ENCODE results near the gene NFE2L1. TPM values are rescaled to one million over a fixed set of nuclear protein-coding genes. Genes with fewer than 3 reads are reported as not detected.

NFE2L1 gene
- total RNA-seq (2021; fragmentation: NEBNext Ultra II Directional; extraction: Animal tissue kit (Norgen Biotek cat#: 25700)) (140 and 148 TPM in 2 replicates), polyA plus RNA-seq (2011; rRNA removed) (143 and 173 TPM in 2 replicates), polyA minus RNA-seq (2011; rRNA and poly(A)+ RNA removed) (193 and 224 TPM in 2 replicates)
- 181 TPM for polyA plus RNA-seq (2011; cell fraction: cytosol; rRNA removed)
- polyA plus RNA-seq (2011; cell fraction: nucleus; rRNA removed) = 178 TPM
- 161 to 195 TPM (median 173 TPM) in 4 replicates for polyA plus RNA-seq (2012, experiment 1 of 2)
- 101 TPM for polyA plus RNA-seq (2012, experiment 2 of 2)
- 146 TPM for polyA plus RNA-seq (2013, experiment 1 of 2)
- polyA plus RNA-seq (2013, experiment 2 of 2) = 156 TPM
- polyA minus RNA-seq (2011; cell fraction: cytosol; rRNA and poly(A)+ RNA removed) = 160 TPM
- 99.1 TPM for polyA minus RNA-seq (2011; cell fraction: nucleus; rRNA and poly(A)+ RNA removed)
- long read RNA-seq, experiment 1, full-length matches to known transcripts = 1 of 91 reads
- long read RNA-seq, experiment 1, partial matches to known transcripts = 16 of 91 reads
- long read RNA-seq, experiment 1, other reads (novel, unspliced or antisense) = 74 of 91 reads
- long read RNA-seq, experiment 2, full-length matches to known transcripts = 2 of 56 reads
- long read RNA-seq, experiment 2, partial matches to known transcripts = 1 of 56 reads
- long read RNA-seq, experiment 2, other reads (novel, unspliced or antisense) = 53 of 56 reads

GRCh38 chr17:48047741-48048383 lies at the start of gene NFE2L1:
Gene NFE2L1 (plus strand): TSS chr17:48048359. CDS start chr17:48051119, 2,760 bp downstream.
- 0 out of 2 replicates have a peak within 1 kb of the TSS, but pooled peaks have one; percentile 27 for H2BK20ac ChIP-seq (ENCODE audit: low read length)
- peak within 1 kb of the TSS; percentile 16 for H3K14ac ChIP-seq (ENCODE audit: insufficient read length)
- POLR2A ChIA-PET (ENCODE audit: partially characterized antibody) = interaction anchor here (0.8 to 41.8 kb wide), 41 partner anchors 10 to 450 kb away, joined by 3 to 1227 read pairs (median 4); partner anchors contain the start of genes CBX1, CDK5RAP3, COPZ2 and NFE2L1
- no peaks in the 10 kb centered on the region for H3K27me3 ChIP-seq (replicated peaks in 1 of 4; ENCODE audit: control insufficient read depth in 3 of 4, extremely low read depth in 1 of 4, insufficient read depth in 3 of 4, low read length in 3 of 4)
- peak within 1 kb of the TSS; percentile 99 for H4K91ac ChIP-seq (replicated peaks; ENCODE audit: insufficient read length, low read length)
- 1% methylated on average over 39 of the region's 47 CpGs; no CpG with 5 or more reads in 1 of the 2 experiments for WGBS, 2 experiments (ENCODE audit: extremely low coverage in 1 of 2, insufficient coverage in 1 of 2, insufficient read length in 1 of 2, insufficient replicate concordance in 2 of 2, low coverage in 1 of 2, low lambda C conversion rate in 2 of 2, missing lambda C conversion rate in 1 of 2)
- peaks cover 2 to 14% of the 10 kb centered on the region in 2 experiments for H4K20me1 ChIP-seq (replicated peaks in 1 of 2; ENCODE audit: control insufficient read depth in 1 of 2, insufficient read depth in 2 of 2, low read length in 2 of 2)
- H3K56ac ChIP-seq (replicated peaks; ENCODE audit: insufficient read length, low read depth, low read length) = peak within 1 kb of the TSS; percentile 97
- H3K23me2 ChIP-seq (ENCODE audit: low read depth, low read length) = peaks cover 10% of the 10 kb centered on the region
- H3K79me1 ChIP-seq (ENCODE audit: low read depth, low read length) = no peaks in the 10 kb centered on the region; the same call in 1 of the 2 replicates
- peak within 1 kb of the TSS; percentile 97 for H4K5ac ChIP-seq (ENCODE audit: insufficient read length, low read depth, low read length)
- peak within 1 kb of the TSS; percentile 99 for H3K18ac ChIP-seq (ENCODE audit: extremely low read depth, low read length)
- peaks cover 8 to 29% (median 23%) of the 10 kb centered on the region in 4 experiments; a peak in 6 of 7 replicates for H3K4me1 ChIP-seq (replicated peaks in 1 of 4; ENCODE audit: control insufficient read depth in 3 of 4, insufficient read depth in 4 of 4, low read length in 3 of 4)
- H2BK120ac ChIP-seq (replicated peaks; ENCODE audit: low read depth, low read length) = peak within 1 kb of the TSS; percentile 58
- H3K9ac ChIP-seq (replicated peaks in 1 of 4; ENCODE audit: extremely low read depth in 1 of 4, low read depth in 3 of 4, low read length in 3 of 4) = peak within 1 kb of the TSS; percentile 89 to 97 (median 94)
- peak within 1 kb of the TSS; percentile 96; the same call in 1 of the 2 replicates for H2AK5ac ChIP-seq (ENCODE audit: low read depth, low read length)
- H3K4me2 ChIP-seq (ENCODE audit: insufficient read depth in 1 of 2, low read depth in 2 of 2, low read length in 2 of 2) = peak within 1 kb of the TSS; percentile 80 to 89
- H2AFZ ChIP-seq (ENCODE audit: low read length) = peak within 1 kb of the TSS; percentile 46
- peaks cover 2 to 22% (median 7%) of the 10 kb centered on the region in 4 experiments; a peak in 5 of 8 replicates for H3K36me3 ChIP-seq (ENCODE audit: control insufficient read depth in 2 of 4, insufficient read depth in 4 of 4, low read length in 3 of 4)
- H2BK15ac ChIP-seq (ENCODE audit: low read length) = peak within 1 kb of the TSS; percentile 99; the same call in 1 of the 2 replicates
- peak within 1 kb of the TSS; percentile 97 for H3K27ac ChIP-seq (ENCODE audit: low read depth, low read length)
- H3K4ac ChIP-seq (replicated peaks; ENCODE audit: insufficient read length, low read depth, low read length) = peak within 1 kb of the TSS; percentile 94
- no peak within 1 kb of the TSS for H3K23ac ChIP-seq (ENCODE audit: insufficient read length)
- FAIRE-seq (peak; percentile 19), DNase-seq (ENCODE audit: low read depth in 1 of 2, low spot score in 2 of 2) (peak; percentile 96)
- H3K9me3 ChIP-seq (ENCODE audit: insufficient read depth in 2 of 2, low read depth in 1 of 2, low read length in 1 of 2) = no peaks in the 10 kb centered on the region
- peaks cover 8 to 54% of the 10 kb centered on the region in 2 experiments for H3K79me2 ChIP-seq (ENCODE audit: control insufficient read depth in 1 of 2, insufficient read depth in 2 of 2, low read length in 2 of 2)
- H2BK12ac ChIP-seq (ENCODE audit: low read depth, low read length) = peak within 1 kb of the TSS; percentile 97; the same call in 1 of the 2 replicates
- peak within 1 kb of the TSS; percentile 98 for H2BK5ac ChIP-seq (ENCODE audit: low read depth, low read length)
- CTCF ChIA-PET (ENCODE audit: partially characterized antibody) = interaction anchor here (0.6 to 10.5 kb wide), 14 partner anchors 9 to 260 kb away, joined by 3 to 111 read pairs (median 8); no protein-coding TSS in a partner anchor
- peak within 1 kb of the TSS; percentile 97 for H4K8ac ChIP-seq (ENCODE audit: extremely low read depth, insufficient read depth, low read length)
- H3K4me3 ChIP-seq (ENCODE audit: extremely low read depth in 1 of 4, insufficient read depth in 2 of 4, low read depth in 3 of 4, low read length in 4 of 4) = peak within 1 kb of the TSS; percentile 85 to 95 (median 89)
- no peak for TF ChIP-seq GTF2F1 (IDR thresholded peaks at IDR 0.05; ENCODE audit: borderline replicate concordance, low read depth, low read length)
- TF ChIP-seq SRF (IDR thresholded peaks at IDR 0.05; ENCODE audit: low read depth, low read length) = no peak
- peak; percentile 79 for TF ChIP-seq CREB1 (IDR thresholded peaks at IDR 0.05)
- TF ChIP-seq POLR2A (IDR thresholded peaks at IDR 0.05; ENCODE audit: control extremely low read depth in 1 of 2, low read depth in 2 of 2, low read length in 2 of 2) = peak; percentile 69 to 95
- peak; percentile 99 for TF ChIP-seq E2F6 (IDR thresholded peaks at IDR 0.05)
- no peak for TF ChIP-seq RFX5 (IDR thresholded peaks at IDR 0.05; ENCODE audit: borderline replicate concordance, low read depth, low read length)
- no peak for TF ChIP-seq KDM1A (IDR thresholded peaks at IDR 0.05; ENCODE audit: borderline replicate concordance, low read length)
- TF ChIP-seq POLR2AphosphoS5 (IDR thresholded peaks at IDR 0.05; ENCODE audit: low read depth, low read length) = peak; percentile 61; the same call in 1 of the 2 replicates

Measured in H1 (cell line).